Endothelial cell of umbilical vein (primary cell): ENCODE data around the gene ANO9. TPM values are rescaled to one million over a fixed set of nuclear protein-coding genes. Genes with fewer than 3 reads are reported as not detected.

ENCODE experiments used
- BruUV-seq: library from RNA; stranded (reverse); fragments of 400-500 nt; replicated peaks from 2 replicates; lab custom pipeline; 2021; lab: Mats Ljungman, UMichigan
- CTCF ChIA-PET: fragments of 300-600, 350-600 bp; sonication (Branson Sonifier 250); formaldehyde crosslinking; loops from one replicate; lab custom pipeline; 2021; ENCODE audit warnings: antibody characterized with exemption, inconsistent platforms; lab: Charles Lee
- POLR2A ChIA-PET: fragments of 300-600, 350-600 bp; sonication (Branson Sonifier 250); formaldehyde crosslinking; loops from one replicate; lab custom pipeline; 2021; ENCODE audit warnings: antibody characterized with exemption, inconsistent platforms; lab: Charles Lee
- DNase-seq: peaks from one replicate; pipeline ENCODE4 v3.0.0-alpha.2; 2011; ENCODE audit warnings: low read depth, low spot score
- FAIRE-seq: peaks from 2 replicates; lab custom pipeline; 2011; peaks lifted over from hg19 to GRCh38; lab: Jason Lieb, UNC
- H2AFZ ChIP-seq: 2 replicates; pipeline ENCODE4 v1.6.0; 2012; ENCODE audit warnings: low read depth, low read length, control low read depth, inconsistent platforms
- H3K27ac ChIP-seq: 2 replicates; pipeline ENCODE4 v1.5.1; 2011; ENCODE audit warnings: low read depth, mild to moderate bottlenecking, control low read depth, low read length, moderate library complexity; ENCODE audit not compliant: insufficient read depth
- H3K27me3 ChIP-seq, 2 experiments: 2 replicates each; pipeline versions ENCODE4 v1.6.0 to v1.6.1; 2011; ENCODE audit warnings: low read length in 2 of 2, mixed read lengths in 1 of 2; ENCODE audit not compliant: control insufficient read depth in 2 of 2, insufficient read depth in 2 of 2
- H3K36me3 ChIP-seq, 2 experiments: 2 replicates in 1 of 2; 3 replicates in 1 of 2; pipeline ENCODE4 v1.5.1; 2011; ENCODE audit warnings: low read length in 2 of 2, mild to moderate bottlenecking in 1 of 2, moderate library complexity in 1 of 2; ENCODE audit not compliant: control insufficient read depth in 2 of 2, insufficient read depth in 2 of 2; ENCODE audit errors: extremely low read depth in 1 of 2
- H3K4me1 ChIP-seq: 3 replicates; pipeline ENCODE4 v1.5.1; 2011; ENCODE audit warnings: mild to moderate bottlenecking, low read length; ENCODE audit not compliant: control insufficient read depth, insufficient read depth; ENCODE audit errors: extremely low read depth
- H3K4me2 ChIP-seq: 2 replicates; pipeline ENCODE4 v1.6.1; 2011; ENCODE audit warnings: low read length, control low read depth, mixed read lengths; ENCODE audit not compliant: insufficient read depth
- H3K4me3 ChIP-seq, 3 experiments: fragments of 200-600 bp in 1 of 3; sonication (generic), shearing (Covaris generic) in 1 of 3; replicated peaks in 1 of 3; 2 replicates each; pipeline ENCODE4 v1.5.1; 2011 to 2016; ENCODE audit warnings: control low read depth in 3 of 3, low read length in 3 of 3, mild to moderate bottlenecking in 2 of 3, inconsistent platforms in 1 of 3, low read depth in 1 of 3, moderate library complexity in 1 of 3; ENCODE audit not compliant: insufficient read depth in 1 of 3
- H3K79me2 ChIP-seq: 2 replicates; pipeline ENCODE4 v1.6.0; 2012; ENCODE audit warnings: low read length, inconsistent platforms; ENCODE audit not compliant: control insufficient read depth, insufficient read depth
- H3K9ac ChIP-seq: replicated peaks from 2 replicates; pipeline ENCODE3; 2011; ENCODE audit warnings: low read length, control low read depth; ENCODE audit not compliant: insufficient read depth; ENCODE audit errors: extremely low read depth
- H3K9me1 ChIP-seq: replicated peaks from 3 replicates; pipeline ENCODE4 v1.6.0; 2011; ENCODE audit warnings: mild to moderate bottlenecking, low read length; ENCODE audit not compliant: control insufficient read depth, insufficient read depth; ENCODE audit errors: extremely low read depth
- H3K9me3 ChIP-seq: replicated peaks from 2 replicates; pipeline ENCODE4 v1.5.1; 2012; ENCODE audit warnings: low read length, inconsistent platforms; ENCODE audit not compliant: control insufficient read depth, insufficient read depth
- H4K20me1 ChIP-seq: replicated peaks from 2 replicates; pipeline ENCODE3; 2011; ENCODE audit warnings: mild to moderate bottlenecking, low read length; ENCODE audit not compliant: control insufficient read depth, insufficient read depth; ENCODE audit errors: extremely low read depth
- EZH2 ChIP-seq: IDR thresholded peaks from 2 replicates; pipeline ENCODE4 v1.6.1; 2012; ENCODE audit warnings: borderline replicate concordance, low read depth, mild to moderate bottlenecking, moderate library complexity, low read length, inconsistent platforms; ENCODE audit not compliant: severe bottlenecking
- FOS ChIP-seq: IDR thresholded peaks from 2 replicates; pipeline ENCODE4 v1.6.1; 2011; ENCODE audit warnings: mild to moderate bottlenecking, low read length, moderate library complexity, borderline replicate concordance; ENCODE audit not compliant: insufficient read depth
- GATA2 ChIP-seq: IDR thresholded peaks from 2 replicates; pipeline ENCODE4 v1.7.0; 2011; ENCODE audit warnings: low read depth, mild to moderate bottlenecking, moderate library complexity, mixed read lengths, low read length; ENCODE audit not compliant: insufficient read length, insufficient read depth
- JUN ChIP-seq: IDR thresholded peaks from 2 replicates; pipeline ENCODE4 v1.6.1; 2011; ENCODE audit warnings: borderline replicate concordance, low read depth; ENCODE audit not compliant: insufficient read length, insufficient read depth
- MYC ChIP-seq: IDR thresholded peaks from one replicate; pipeline ENCODE4 v1.6.1; 2011; ENCODE audit warnings: mild to moderate bottlenecking, low read depth, low read length
- POLR2A ChIP-seq: IDR thresholded peaks from 2 replicates; pipeline ENCODE4 v1.6.1; 2012; ENCODE audit warnings: low read depth, mild to moderate bottlenecking, control low read depth, low read length
- POLR2AphosphoS5 ChIP-seq: IDR thresholded peaks from 2 replicates; pipeline ENCODE4 v1.6.1; 2012; ENCODE audit warnings: low read depth, mild to moderate bottlenecking, control low read depth, low read length, moderate library complexity; ENCODE audit not compliant: insufficient read depth
- dilution Hi-C: fragments of 300-500 bp; cut with MboI; formaldehyde crosslinking; loops from one replicate; pipeline ENCODE4 v1.15.0; 2019; ENCODE audit warnings: low sequenced_read_pairs; ENCODE audit not compliant: extremely low pct_ligation_motif_present
- intact Hi-C: fragments of 100-400 bp; cut with micrococcal nuclease; formaldehyde crosslinking; loops from one replicate; pipeline ENCODE4 v1.10.0; 2022
- polyA plus RNA-seq, 4 experiments: library from polyadenylated mRNA; depleted of rRNA in 3 of 4; stranded (reverse) in 3 of 4; unstranded in 1 of 4; fragments of >200 nt; gene quantifications; 2 replicates each; pipeline versions ENCODE4 v1.2.1 to v1.2.3, GENCODE V29; 2011 to 2012; ENCODE audit warnings: missing spikeins in 1 of 4
- total RNA-seq: library from RNA; stranded (reverse); gene quantifications from 2 replicates; pipeline ENCODE4 v1.2.3, GENCODE V29; 2021
- TF ChIP-seq, protein P1 (sequence below), 2 donors: IDR thresholded peaks; 1 replicate in 1 of 2; 2 replicates in 1 of 2; pipeline ENCODE4 v1.5.1; 2011; ENCODE audit warnings: low read length in 2 of 2, mild to moderate bottlenecking in 2 of 2, moderate library complexity in 2 of 2, control low read depth in 1 of 2, inconsistent platforms in 1 of 2, low read depth in 1 of 2; ENCODE audit not compliant: insufficient read depth in 1 of 2; ENCODE audit errors: extremely low read depth in 1 of 2
- TF ChIP-seq, protein P2 (sequence below): IDR thresholded peaks from 2 replicates; pipeline ENCODE4 v1.6.1; 2011; ENCODE audit not compliant: insufficient read depth, insufficient read length

ANO9 gene
- total and polyA plus RNA-seq, 2 donors (not counting 3 experiments of a cell fraction or from before 2014, with no cell fraction given), result 0.23 TPM; not detected in 1

DNA sequence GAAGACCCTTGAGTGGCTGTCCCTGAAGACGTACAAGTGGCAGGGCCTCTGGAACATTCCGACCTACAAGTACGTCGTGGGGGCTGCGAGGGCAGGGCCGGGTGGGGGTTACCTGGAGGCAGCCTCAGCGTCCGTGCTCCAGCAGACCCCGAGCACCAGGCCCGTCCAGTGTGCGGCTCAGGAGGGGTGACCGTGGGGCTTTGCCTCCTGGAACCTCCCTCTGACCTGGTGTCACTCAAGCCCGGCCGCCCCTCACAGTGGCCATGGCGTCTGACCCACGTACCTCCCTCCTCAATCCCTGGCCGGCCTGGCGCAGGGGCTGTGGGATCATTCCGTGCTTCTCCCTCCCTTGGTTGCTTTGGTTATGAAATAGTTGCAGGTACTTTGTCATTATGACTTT is 46.8 kb upstream of the ANO9 start:
- POLR2A ChIA-PET, result no interaction called here
- dilution Hi-C loops, result no loop called here
- H3K9ac ChIP-seq, result no peak overlapping the region
- FAIRE-seq (no peak), DNase-seq (no peak)
- no peaks in the 10 kb centered on the region for H3K4me1 ChIP-seq
- TF ChIP-seq EZH2, result no peak
- TF ChIP-seq, protein P1, sequence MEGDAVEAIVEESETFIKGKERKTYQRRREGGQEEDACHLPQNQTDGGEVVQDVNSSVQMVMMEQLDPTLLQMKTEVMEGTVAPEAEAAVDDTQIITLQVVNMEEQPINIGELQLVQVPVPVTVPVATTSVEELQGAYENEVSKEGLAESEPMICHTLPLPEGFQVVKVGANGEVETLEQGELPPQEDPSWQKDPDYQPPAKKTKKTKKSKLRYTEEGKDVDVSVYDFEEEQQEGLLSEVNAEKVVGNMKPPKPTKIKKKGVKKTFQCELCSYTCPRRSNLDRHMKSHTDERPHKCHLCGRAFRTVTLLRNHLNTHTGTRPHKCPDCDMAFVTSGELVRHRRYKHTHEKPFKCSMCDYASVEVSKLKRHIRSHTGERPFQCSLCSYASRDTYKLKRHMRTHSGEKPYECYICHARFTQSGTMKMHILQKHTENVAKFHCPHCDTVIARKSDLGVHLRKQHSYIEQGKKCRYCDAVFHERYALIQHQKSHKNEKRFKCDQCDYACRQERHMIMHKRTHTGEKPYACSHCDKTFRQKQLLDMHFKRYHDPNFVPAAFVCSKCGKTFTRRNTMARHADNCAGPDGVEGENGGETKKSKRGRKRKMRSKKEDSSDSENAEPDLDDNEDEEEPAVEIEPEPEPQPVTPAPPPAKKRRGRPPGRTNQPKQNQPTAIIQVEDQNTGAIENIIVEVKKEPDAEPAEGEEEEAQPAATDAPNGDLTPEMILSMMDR (IDR thresholded peaks at IDR 0.05; ENCODE audit: extremely low read depth in 1 of 2, insufficient read depth in 1 of 2, low read depth in 1 of 2, low read length in 2 of 2), result no peak
- TF ChIP-seq FOS, result no peak
- TF ChIP-seq POLR2A, result no peak
- TF ChIP-seq POLR2AphosphoS5, result no peak
- TF ChIP-seq JUN, result no peak
- TF ChIP-seq, protein P2, sequence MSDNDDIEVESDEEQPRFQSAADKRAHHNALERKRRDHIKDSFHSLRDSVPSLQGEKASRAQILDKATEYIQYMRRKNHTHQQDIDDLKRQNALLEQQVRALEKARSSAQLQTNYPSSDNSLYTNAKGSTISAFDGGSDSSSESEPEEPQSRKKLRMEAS, result no peak
- TF ChIP-seq MYC, result no peak
- no peak for TF ChIP-seq GATA2
- H3K9me1 ChIP-seq, result no peaks in the 10 kb centered on the region
- no TSS peak for BruUV-seq
- H2AFZ ChIP-seq, result no peak overlapping the region
- peaks cover 4% of the 10 kb centered on the region for H3K79me2 ChIP-seq
- peaks cover 2 to 17% of the 10 kb centered on the region in 2 experiments for H3K36me3 ChIP-seq
- H3K4me3 ChIP-seq, result no peak overlapping the region
- no peak overlapping the region for H3K27ac ChIP-seq
- intact Hi-C loops, result no loop called here
- no peaks in the 10 kb centered on the region for H3K27me3 ChIP-seq
- CTCF ChIA-PET, result no interaction called here
- no peaks in the 10 kb centered on the region for H4K20me1 ChIP-seq
- H3K4me2 ChIP-seq, result no peak overlapping the region
- no peaks in the 10 kb centered on the region for H3K9me3 ChIP-seq
